Iris pigment epithelial cell (primary cell): ENCODE results near the gene PCBP3.
"Not testable (repeated sequence)": the region's sequence is repeated elsewhere in the genome, so short reads cannot be mapped to it uniquely, and the experiment has no call there.

Source experiments
- DNase-seq: peaks from one replicate; pipeline ENCODE4 v3.0.0-alpha.2; 2011; ENCODE audit warnings: low read depth

The PCBP3 gene

GRCh38 chr21:45875416-45875760 lies 231.9 kb downstream of the PCBP3 start:
- DNase-seq, result no peak

- DNase-seq, result no peak
Observed at GRCh38 chr21:45875881-45876280, 232.4 kb downstream of the PCBP3 start.

- no peak for DNase-seq
Observed at GRCh38 chr21:45876381-45877170, 233.1 kb downstream of the PCBP3 start.

GRCh38 chr21:45877171-45877438 lies 233.6 kb downstream of the PCBP3 start:
- DNase-seq, result no peak

- DNase-seq, result no peak
Observed at GRCh38 chr21:45877821-45878469, 234.4 kb downstream of the PCBP3 start.

GRCh38 chr21:45880097-45881068 lies 236.9 kb downstream of the PCBP3 start:
- peak; percentile 77 for DNase-seq

GRCh38 chr21:45882645-45883044 lies 239.1 kb downstream of the PCBP3 start:
- no peak for DNase-seq

- DNase-seq, result no peak
Observed at GRCh38 chr21:45883090-45883489, 239.6 kb downstream of the PCBP3 start.

GRCh38 chr21:45885597-45885929 lies 242.0 kb downstream of the PCBP3 start:
- DNase-seq, result no peak

- not testable (repeated sequence) for DNase-seq
Observed at GRCh38 chr21:45885930-45886601, 242.5 kb downstream of the PCBP3 start.

- no peak for DNase-seq
Observed at GRCh38 chr21:45886610-45887026, 243.1 kb downstream of the PCBP3 start.

GRCh38 chr21:45887120-45887611 lies 243.6 kb downstream of the PCBP3 start:
- DNase-seq, result no peak

GRCh38 chr21:45887788-45888187 lies 244.3 kb downstream of the PCBP3 start:
- DNase-seq, result no peak

GRCh38 chr21:45888386-45889009 lies 245.0 kb downstream of the PCBP3 start:
- no peak for DNase-seq

GRCh38 chr21:45889256-45889655 lies 245.7 kb downstream of the PCBP3 start:
- no peak for DNase-seq

GRCh38 chr21:45889961-45890360 lies 246.4 kb downstream of the PCBP3 start:
- no peak for DNase-seq

- DNase-seq, result no peak
Observed at GRCh38 chr21:45891388-45892155, 248.0 kb downstream of the PCBP3 start.

GRCh38 chr21:45892156-45892915 lies 248.8 kb downstream of the PCBP3 start:
- no peak for DNase-seq

GRCh38 chr21:45892916-45893739 lies 249.6 kb downstream of the PCBP3 start:
- DNase-seq, result no peak
